ENCODE data around the gene ZNF740. TPM values are rescaled to one million over a fixed set of nuclear protein-coding genes. Genes with fewer than 3 reads are reported as not detected.
"Not testable (repeated sequence)": the region's sequence is repeated elsewhere in the genome, so short reads cannot be mapped to it uniquely, and the experiment has no call there.

ZNF740 gene
- total and polyA plus RNA-seq, 8 donors = 4.0 to 37.5 (median 4.5) TPM

DNA sequence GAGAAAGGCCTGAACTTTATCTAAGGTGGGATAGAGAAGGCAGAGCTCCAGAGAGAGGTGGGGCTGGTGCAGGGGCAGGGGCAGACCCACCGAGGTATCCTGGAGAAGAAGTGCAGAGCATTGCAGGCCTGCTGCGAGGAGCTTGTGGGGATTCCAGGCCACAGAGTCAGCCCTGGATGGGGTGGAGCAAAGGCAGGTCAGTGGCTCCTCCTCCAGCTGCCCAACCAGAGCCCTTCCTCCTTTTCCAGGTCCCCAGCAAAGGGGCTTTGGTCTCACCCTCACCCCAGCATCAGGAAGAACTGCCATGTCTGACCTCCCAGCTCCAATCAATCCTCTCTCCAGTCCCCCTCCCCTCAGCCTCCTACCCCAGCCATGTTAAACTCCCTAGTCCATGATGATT lies 19.8 kb upstream of the ZNF740 start:
- Histone ChIP-seq H3K4me3 (no peak overlapping the region), H3K4me1 (peaks cover 0 to 11% (median 7%) of the 10 kb centered on the region in 4 donors), H3K36me3 (peaks cover 0 to 18% (median 3%) of the 10 kb centered on the region in 4 donors), H3K27ac (no peak overlapping the region), H3K9me3 (no peaks in the 10 kb centered on the region), H3K27me3 (no peaks in the 10 kb centered on the region)
- WGBS, 5 donors = 82 to 96% (median 91%) methylated on average over 2 of the region's 2 CpGs
- intact Hi-C loops (cut with DNase I; ENCODE audit: low total_unique reads) = no loop called here
- TF ChIP-seq POLR2AphosphoS5 (IDR thresholded peaks at IDR 0.05) = no peak
- no peak for TF ChIP-seq EP300 (IDR thresholded peaks at IDR 0.05)
- TF ChIP-seq POLR2A (IDR thresholded peaks at IDR 0.05) = no peak
- TF ChIP-seq, protein P1, sequence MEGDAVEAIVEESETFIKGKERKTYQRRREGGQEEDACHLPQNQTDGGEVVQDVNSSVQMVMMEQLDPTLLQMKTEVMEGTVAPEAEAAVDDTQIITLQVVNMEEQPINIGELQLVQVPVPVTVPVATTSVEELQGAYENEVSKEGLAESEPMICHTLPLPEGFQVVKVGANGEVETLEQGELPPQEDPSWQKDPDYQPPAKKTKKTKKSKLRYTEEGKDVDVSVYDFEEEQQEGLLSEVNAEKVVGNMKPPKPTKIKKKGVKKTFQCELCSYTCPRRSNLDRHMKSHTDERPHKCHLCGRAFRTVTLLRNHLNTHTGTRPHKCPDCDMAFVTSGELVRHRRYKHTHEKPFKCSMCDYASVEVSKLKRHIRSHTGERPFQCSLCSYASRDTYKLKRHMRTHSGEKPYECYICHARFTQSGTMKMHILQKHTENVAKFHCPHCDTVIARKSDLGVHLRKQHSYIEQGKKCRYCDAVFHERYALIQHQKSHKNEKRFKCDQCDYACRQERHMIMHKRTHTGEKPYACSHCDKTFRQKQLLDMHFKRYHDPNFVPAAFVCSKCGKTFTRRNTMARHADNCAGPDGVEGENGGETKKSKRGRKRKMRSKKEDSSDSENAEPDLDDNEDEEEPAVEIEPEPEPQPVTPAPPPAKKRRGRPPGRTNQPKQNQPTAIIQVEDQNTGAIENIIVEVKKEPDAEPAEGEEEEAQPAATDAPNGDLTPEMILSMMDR (IDR thresholded peaks at IDR 0.05) = no peak
- no peak for DNase-seq

DNA sequence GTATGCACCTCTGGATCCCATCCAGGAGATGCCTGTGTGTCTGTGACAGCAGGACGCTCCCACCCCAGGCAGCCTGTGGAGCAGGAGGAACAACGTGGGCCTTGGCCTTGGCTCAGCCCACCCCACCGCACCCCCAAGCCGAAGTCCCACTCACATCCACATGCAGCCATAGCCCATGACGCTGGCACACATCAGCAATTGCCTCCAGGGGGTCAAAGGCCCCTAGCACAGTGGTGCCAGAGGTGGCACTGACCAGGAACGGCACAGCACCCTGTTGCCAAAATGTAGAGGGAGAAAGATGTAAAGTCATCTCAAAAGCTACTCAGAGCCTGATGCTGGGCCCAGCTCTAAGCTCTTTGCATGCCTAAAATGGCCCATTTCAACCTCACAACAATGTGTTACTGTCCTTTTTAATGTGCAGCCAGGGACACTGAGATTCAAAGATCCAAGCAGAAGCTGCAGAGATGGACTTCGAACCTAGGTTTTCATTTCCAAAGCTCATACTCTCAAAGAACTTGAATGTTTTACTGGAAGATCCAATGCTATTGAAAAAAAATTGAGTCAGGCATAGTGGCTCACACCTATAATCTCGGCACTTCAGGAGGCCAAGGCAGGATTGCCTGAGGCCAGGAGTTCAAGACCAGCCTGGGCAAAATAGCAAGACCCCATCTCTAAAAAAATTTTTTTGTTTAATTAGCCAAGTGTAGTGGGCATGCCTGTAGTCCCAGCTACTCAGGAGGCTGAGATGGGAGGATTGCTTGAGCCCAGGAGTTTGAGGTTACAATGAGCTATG lies 19.2 kb upstream of the ZNF740 start:
- H3K4me3 ChIP-seq = no peak overlapping the region
- no peaks in the 10 kb centered on the region for H3K9me3 ChIP-seq
- H3K4me1 ChIP-seq = peaks cover 0 to 11% (median 7%) of the 10 kb centered on the region in 4 donors
- H3K36me3 ChIP-seq = peaks cover 0 to 23% (median 3%) of the 10 kb centered on the region in 4 donors
- DNase-seq = no peak
- H3K27me3 ChIP-seq = no peaks in the 10 kb centered on the region
- no peak overlapping the region for H3K27ac ChIP-seq
- 82 to 93% (median 90%) methylated on average over 6 to 8 of the region's 8 CpGs for WGBS, 5 donors
- intact Hi-C loops (cut with DNase I; ENCODE audit: low total_unique reads) = no loop called here
- TF ChIP-seq, protein P1 (IDR thresholded peaks at IDR 0.05) = no peak
- TF ChIP-seq EP300 (IDR thresholded peaks at IDR 0.05) = no peak
- TF ChIP-seq POLR2A (IDR thresholded peaks at IDR 0.05) = no peak
- TF ChIP-seq POLR2AphosphoS5 (IDR thresholded peaks at IDR 0.05) = no peak

DNA sequence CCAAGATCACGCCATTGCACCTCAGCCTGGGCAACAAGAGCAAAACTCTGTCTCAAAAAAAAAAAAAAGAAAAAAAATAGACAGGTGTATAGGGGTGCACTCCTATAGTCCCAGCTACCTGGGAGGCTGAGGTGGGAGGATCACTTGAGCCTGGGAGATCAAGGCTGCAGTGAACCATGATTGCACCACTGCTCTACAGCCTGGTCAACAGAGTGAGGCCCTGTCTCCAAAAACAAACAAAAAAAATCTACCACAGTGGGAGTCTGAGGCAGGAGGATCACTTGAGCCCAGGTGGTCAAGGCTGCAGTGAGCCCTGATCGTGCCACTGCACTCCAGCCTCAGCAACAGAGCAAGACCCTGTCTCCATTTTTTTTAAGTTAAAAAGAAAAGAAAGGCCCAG lies 17.5 kb upstream of the ZNF740 start:
- intact Hi-C loops (cut with DNase I; ENCODE audit: low total_unique reads); H3K27me3 ChIP-seq; H3K4me1 ChIP-seq; H3K27ac ChIP-seq; H3K4me3 ChIP-seq; DNase-seq; H3K9me3 ChIP-seq: not testable (repeated sequence)
- H3K36me3 ChIP-seq = peaks cover 0 to 24% (median 12%) of the 10 kb centered on the region in 4 donors
- 90 to 100% (median 94%) methylated on average over 2 of the region's 2 CpGs for WGBS, 5 donors

DNA sequence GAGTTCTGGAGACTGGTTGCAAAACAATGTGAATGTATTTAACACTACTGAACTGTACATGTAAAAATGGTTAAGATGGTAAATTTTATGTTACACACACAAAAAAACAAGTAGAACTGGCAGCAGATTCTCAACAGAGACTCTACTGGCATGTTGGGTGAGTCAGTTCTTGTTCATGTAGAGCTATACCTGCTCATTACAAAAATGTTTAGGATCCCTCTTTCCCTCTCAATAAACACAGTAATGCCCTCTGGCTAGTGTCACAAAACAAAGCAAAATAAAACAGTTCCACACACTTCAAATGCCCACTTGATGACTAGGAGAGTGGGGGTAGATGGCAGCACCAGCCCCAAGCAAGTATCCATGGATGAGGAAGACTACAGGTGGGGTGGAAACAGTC lies 13.7 kb upstream of the ZNF740 start:
- H3K9me3 ChIP-seq = no peaks in the 10 kb centered on the region
- H3K27ac ChIP-seq = no peak overlapping the region
- peaks cover 10 to 53% (median 37%) of the 10 kb centered on the region in 4 donors for H3K36me3 ChIP-seq
- DNase-seq = no peak
- H3K4me3 ChIP-seq = no peak overlapping the region
- no peaks in the 10 kb centered on the region for H3K27me3 ChIP-seq
- TF ChIP-seq, protein P1 (IDR thresholded peaks at IDR 0.05) = no peak
- TF ChIP-seq EP300 (IDR thresholded peaks at IDR 0.05) (no peak), POLR2AphosphoS5 (IDR thresholded peaks at IDR 0.05) (no peak), POLR2A (IDR thresholded peaks at IDR 0.05) (no peak)
- intact Hi-C loops (cut with DNase I; ENCODE audit: low total_unique reads) = no loop called here
- no peaks in the 10 kb centered on the region for H3K4me1 ChIP-seq

DNA sequence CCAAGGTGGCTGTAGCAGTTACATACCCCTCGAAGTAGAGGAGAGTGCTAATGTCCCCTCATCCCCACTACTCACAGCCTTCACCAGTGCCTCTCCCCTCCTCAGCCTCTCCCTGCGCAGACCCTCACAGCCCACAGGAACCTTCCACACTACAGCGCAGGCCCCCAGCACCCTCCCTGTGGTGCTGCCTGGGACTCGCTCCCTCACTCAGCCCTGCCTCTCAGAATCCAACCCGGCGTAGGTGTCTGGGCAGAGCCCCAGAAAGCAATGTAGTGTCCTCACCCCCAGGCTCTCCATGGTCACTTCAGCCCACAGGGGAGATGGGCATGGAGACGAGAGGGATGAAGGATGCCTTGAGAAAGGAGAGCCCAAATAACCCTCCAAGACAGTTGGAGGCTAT lies 10.9 kb upstream of the ZNF740 start:
- no peak for TF ChIP-seq POLR2AphosphoS5 (IDR thresholded peaks at IDR 0.05)
- TF ChIP-seq EP300 (IDR thresholded peaks at IDR 0.05) = no peak
- TF ChIP-seq, protein P1 (IDR thresholded peaks at IDR 0.05) = no peak
- no peak for TF ChIP-seq POLR2A (IDR thresholded peaks at IDR 0.05)
- DNase-seq = peak in 1 of 2 donors; percentile 9
- H3K27me3 ChIP-seq = no peaks in the 10 kb centered on the region
- no peaks in the 10 kb centered on the region for H3K9me3 ChIP-seq
- WGBS, 5 donors = 90 to 98% (median 95%) methylated on average over 7 of the region's 7 CpGs
- no peak overlapping the region for H3K27ac ChIP-seq
- peaks cover 0 to 3% (median under 1%) of the 10 kb centered on the region in 4 donors for H3K4me1 ChIP-seq
- H3K36me3 ChIP-seq = peaks cover 10 to 64% (median 44%) of the 10 kb centered on the region in 4 donors
- H3K4me3 ChIP-seq = no peak overlapping the region
- intact Hi-C loops (cut with DNase I; ENCODE audit: low total_unique reads) = no loop called here
